NT2/D1 (cell line): ENCODE results near the gene RAPSN.

Experiments used
- SUZ12 ChIP-seq: IDR thresholded peaks from 2 replicates; pipeline ENCODE4 v1.6.1; 2011; ENCODE audit not compliant: insufficient read length, insufficient read depth; ENCODE audit errors: extremely low read depth
- YY1 ChIP-seq: IDR thresholded peaks from 2 replicates; pipeline ENCODE4 v1.6.1; 2011; ENCODE audit not compliant: insufficient read length, insufficient read depth
- ZNF274 ChIP-seq: IDR thresholded peaks from 2 replicates; pipeline ENCODE4 v1.6.1; 2011; ENCODE audit warnings: mild to moderate bottlenecking, low read depth, low read length

GRCh38 chr11:47426062-47426956 is 22.6 kb downstream of the RAPSN start, which contains the start of gene PSMC3:
- TF ChIP-seq YY1 (peak; percentile 91), ZNF274 (no peak), SUZ12 (no peak)
